H9 (cell line): ENCODE results near the gene ANKH. TPM values are rescaled to one million over a fixed set of nuclear protein-coding genes. Genes with fewer than 3 reads are reported as not detected.

Experiments
- DNase-seq: peaks from one replicate; pipeline ENCODE4 v3.0.0-alpha.2; 2017
- H2AFZ ChIP-seq: one replicate; pipeline ENCODE4 v1.6.1; 2013; ENCODE audit warnings: mild to moderate bottlenecking, low read length, control low read depth, moderate library complexity
- H2AK5ac ChIP-seq: 2 replicates; pipeline ENCODE4 v1.6.1; 2013; ENCODE audit warnings: low read length, control low read depth, mixed read lengths; ENCODE audit not compliant: insufficient read length
- H2BK120ac ChIP-seq: one replicate; pipeline ENCODE4 v1.6.1; 2013; ENCODE audit warnings: low read depth, mild to moderate bottlenecking, low read length, control low read depth, inconsistent platforms; ENCODE audit not compliant: poor library complexity, severe bottlenecking
- H2BK12ac ChIP-seq: 2 replicates; pipeline ENCODE4 v1.6.1; 2013; ENCODE audit warnings: low read length, control low read depth, mixed read lengths, low read depth; ENCODE audit not compliant: insufficient read length
- H2BK15ac ChIP-seq: 2 replicates; pipeline ENCODE4 v1.6.1; 2013; ENCODE audit warnings: low read depth, low read length, control low read depth
- H2BK20ac ChIP-seq: one replicate; pipeline ENCODE4 v1.6.1; 2013; ENCODE audit warnings: low read depth, mild to moderate bottlenecking, low read length, control low read depth, inconsistent platforms; ENCODE audit not compliant: poor library complexity, severe bottlenecking
- H2BK5ac ChIP-seq: 2 replicates; pipeline ENCODE4 v1.6.1; 2013; ENCODE audit warnings: low read length, control low read depth, mixed read lengths; ENCODE audit not compliant: insufficient read length
- H3K14ac ChIP-seq: 2 replicates; pipeline ENCODE4 v1.6.1; 2013; ENCODE audit warnings: low read length, control low read depth; ENCODE audit not compliant: insufficient read depth
- H3K18ac ChIP-seq: 2 replicates; pipeline ENCODE4 v1.6.1; 2013; ENCODE audit warnings: low read depth, mild to moderate bottlenecking, mixed read lengths, low read length, control low read depth; ENCODE audit not compliant: insufficient read length
- H3K23ac ChIP-seq: 2 replicates; pipeline ENCODE4 v1.6.1; 2013; ENCODE audit warnings: low read length, control low read depth, mixed read lengths, low read depth; ENCODE audit not compliant: insufficient read length
- H3K23me2 ChIP-seq: 2 replicates; pipeline ENCODE4 v1.6.1; 2013; ENCODE audit warnings: low read depth, mild to moderate bottlenecking, mixed read lengths, low read length, control low read depth; ENCODE audit not compliant: insufficient read length, poor library complexity, severe bottlenecking
- H3K27ac ChIP-seq: 2 replicates; pipeline ENCODE4 v1.5.1; 2013; ENCODE audit warnings: low read length, control low read depth, mixed read lengths, low read depth; ENCODE audit not compliant: insufficient read length
- H3K27me3 ChIP-seq: 2 replicates; pipeline ENCODE4 v1.6.1; 2013; ENCODE audit warnings: low read length, control low read depth, inconsistent platforms; ENCODE audit not compliant: insufficient read depth
- H3K4ac ChIP-seq: 2 replicates; pipeline ENCODE4 v1.6.1; 2013; ENCODE audit warnings: low read depth, mild to moderate bottlenecking, control low read depth, inconsistent platforms, low read length, moderate library complexity
- H3K4me1 ChIP-seq: 2 replicates; pipeline ENCODE4 v1.6.1; 2013; ENCODE audit warnings: low read length, control low read depth, inconsistent platforms; ENCODE audit not compliant: insufficient read depth
- H3K4me2 ChIP-seq: 2 replicates; pipeline ENCODE4 v1.6.1; 2013; ENCODE audit warnings: low read length, control low read depth, mixed read lengths; ENCODE audit not compliant: insufficient read length, insufficient read depth
- H3K56ac ChIP-seq: 2 replicates; pipeline ENCODE4 v1.6.1; 2013; ENCODE audit warnings: low read depth, mild to moderate bottlenecking, mixed read lengths, low read length, control low read depth; ENCODE audit not compliant: insufficient read length
- H3K79me1 ChIP-seq: 2 replicates; pipeline ENCODE4 v1.6.1; 2013; ENCODE audit warnings: low read depth, mild to moderate bottlenecking, moderate library complexity, low read length, control low read depth, inconsistent platforms; ENCODE audit not compliant: insufficient read depth, poor library complexity, severe bottlenecking
- H3K79me2 ChIP-seq: 2 replicates; pipeline ENCODE4 v1.6.1; 2013; ENCODE audit warnings: low read length, control low read depth, inconsistent platforms; ENCODE audit not compliant: insufficient read depth
- H3K9ac ChIP-seq: 2 replicates; pipeline ENCODE4 v1.6.1; 2013; ENCODE audit warnings: low read length, control low read depth, mixed read lengths; ENCODE audit not compliant: insufficient read length; ENCODE audit errors: extremely low read depth
- H3K9me3 ChIP-seq: one replicate; pipeline ENCODE4 v1.6.1; 2013; ENCODE audit warnings: low read depth, low read length, inconsistent platforms; ENCODE audit not compliant: control insufficient read depth
- H3T11ph ChIP-seq: one replicate; pipeline ENCODE4 v1.6.1; 2013; ENCODE audit warnings: mild to moderate bottlenecking, low read length, control low read depth, inconsistent platforms
- H4K20me1 ChIP-seq: one replicate; pipeline ENCODE4 v1.6.1; 2013; ENCODE audit not compliant: control insufficient read depth, insufficient read length, insufficient read depth
- H4K5ac ChIP-seq: 2 replicates; pipeline ENCODE4 v1.6.1; 2013; ENCODE audit warnings: low read depth, mild to moderate bottlenecking, mixed read lengths, low read length, control low read depth; ENCODE audit not compliant: insufficient read length
- H4K8ac ChIP-seq: replicated peaks from 2 replicates; pipeline ENCODE4 v1.6.1; 2013; ENCODE audit warnings: low read length, control low read depth, mixed read lengths, low read depth; ENCODE audit not compliant: insufficient read length
- H4K91ac ChIP-seq: 2 replicates; pipeline ENCODE4 v1.6.1; 2013; ENCODE audit warnings: low read depth, mild to moderate bottlenecking, moderate library complexity, mixed read lengths, low read length, control low read depth; ENCODE audit not compliant: insufficient read length
- H3K27ac Mint-ChIP-seq, 3 experiments: 2 replicates in 2 of 3; 3 replicates in 1 of 3; pipeline ENCODE4 v1.8.0; 2020 to 2021; ENCODE audit warnings: mixed read lengths in 3 of 3, mild to moderate bottlenecking in 1 of 3, moderate library complexity in 1 of 3
- H3K27me3 Mint-ChIP-seq: 2 replicates; pipeline ENCODE4 v1.8.0; 2021; ENCODE audit warnings: low read depth, mild to moderate bottlenecking, moderate library complexity, mixed read lengths
- H3K36me3 Mint-ChIP-seq, 3 experiments: 2 replicates in 2 of 3; 3 replicates in 1 of 3; pipeline ENCODE4 v1.8.0; 2020 to 2021; ENCODE audit warnings: low read depth in 3 of 3, mixed read lengths in 3 of 3; ENCODE audit not compliant: insufficient read depth in 1 of 3
- H3K4me1 Mint-ChIP-seq, 2 experiments: 2 replicates each; pipeline ENCODE4 v1.8.0; 2020; ENCODE audit warnings: mixed read lengths in 2 of 2
- H3K4me3 Mint-ChIP-seq, 2 experiments: 2 replicates in 1 of 2; 3 replicates in 1 of 2; pipeline ENCODE4 v1.8.0; 2020 to 2021; ENCODE audit warnings: mild to moderate bottlenecking in 2 of 2, mixed read lengths in 2 of 2, moderate library complexity in 1 of 2
- H3K9me3 Mint-ChIP-seq, 2 experiments: 2 replicates in 1 of 2; 3 replicates in 1 of 2; pipeline ENCODE4 v1.8.0; 2020; ENCODE audit warnings: mild to moderate bottlenecking in 2 of 2, mixed read lengths in 2 of 2, moderate library complexity in 1 of 2
- CTCF ChIP-seq: fragments of 200-600 bp; sonication (generic); conservative IDR thresholded peaks from 3 replicates; pipeline ENCODE4 v1.8.0; 2021; ENCODE audit warnings: antibody characterized with exemption, mild to moderate bottlenecking
- WGBS: extraction: QIAGEN DNeasy Blood & Tissue Kit; methylation state at CpG from one replicate; pipeline ENCODE4 v1.1.7; 2013; ENCODE audit warnings: missing lambda C conversion rate, low lambda C conversion rate, mixed read lengths; ENCODE audit not compliant: insufficient read length; ENCODE audit errors: extremely low coverage; 5-methylcytosine and 5-hydroxymethylcytosine counted together
- total RNA-seq: library from RNA; stranded (reverse); gene quantifications from 2 replicates; pipeline ENCODE4 v1.2.1, GENCODE V29; 2021

Gene ANKH
- total RNA-seq, 1 experiment from 2014 or later = 9.6 TPM

GRCh38 chr5:14882658-14883580 lies 11.3 kb upstream of the ANKH start:
- Histone ChIP-seq H4K91ac (no peak overlapping the region), H2AK5ac (no peak overlapping the region), H3K23me2 (no peaks in the 10 kb centered on the region), H4K8ac (no peak overlapping the region), H2BK120ac (no peak overlapping the region), H3K14ac (no peak overlapping the region), H3K18ac (no peak overlapping the region), H3K79me2 (no peaks in the 10 kb centered on the region), H3T11ph (no peak overlapping the region), H3K27ac (no peak overlapping the region), H2BK15ac (no peak overlapping the region), H3K27me3 (no peaks in the 10 kb centered on the region), H2BK20ac (no peak overlapping the region), H2BK12ac (no peak overlapping the region), H3K9me3 (no peaks in the 10 kb centered on the region), H2AFZ (no peak overlapping the region), H3K4me1 (no peaks in the 10 kb centered on the region), H3K23ac (no peak overlapping the region), H3K79me1 (no peaks in the 10 kb centered on the region), H2BK5ac (no peak overlapping the region), H3K9ac (no peak overlapping the region), H3K56ac (no peak overlapping the region), H3K4ac (no peak overlapping the region), H3K4me2 (no peak overlapping the region), H4K5ac (no peak overlapping the region), H4K20me1 (no peaks in the 10 kb centered on the region)
- no peak for TF ChIP-seq CTCF
- H3K27me3 Mint-ChIP-seq = peaks cover 3% of the 10 kb centered on the region
- WGBS = no CpG with 5 or more reads among the region's 10 CpGs
- no peak for DNase-seq
- no peak overlapping the region for H3K4me3 Mint-ChIP-seq
- H3K27ac Mint-ChIP-seq = no peak overlapping the region
- peaks cover 0 to 4% (median 0%) of the 10 kb centered on the region in 3 experiments; a peak in 2 of 7 replicates for H3K36me3 Mint-ChIP-seq
- H3K9me3 Mint-ChIP-seq = peaks cover 0 to 4% of the 10 kb centered on the region in 2 experiments; a peak in 1 of 5 replicates
- peaks cover 2 to 3% of the 10 kb centered on the region in 2 experiments; a peak in 1 of 4 replicates for H3K4me1 Mint-ChIP-seq
